ENCODE data around the gene KDM1B. TPM values are rescaled to one million over a fixed set of nuclear protein-coding genes. Genes with fewer than 3 reads are reported as not detected.

Gene KDM1B
- total and polyA plus RNA-seq, 2 of the 8 experiments (the other 6 are each of a cell fraction or from before 2014, with no cell fraction given) = 3.7 to 7.5 TPM

DNA sequence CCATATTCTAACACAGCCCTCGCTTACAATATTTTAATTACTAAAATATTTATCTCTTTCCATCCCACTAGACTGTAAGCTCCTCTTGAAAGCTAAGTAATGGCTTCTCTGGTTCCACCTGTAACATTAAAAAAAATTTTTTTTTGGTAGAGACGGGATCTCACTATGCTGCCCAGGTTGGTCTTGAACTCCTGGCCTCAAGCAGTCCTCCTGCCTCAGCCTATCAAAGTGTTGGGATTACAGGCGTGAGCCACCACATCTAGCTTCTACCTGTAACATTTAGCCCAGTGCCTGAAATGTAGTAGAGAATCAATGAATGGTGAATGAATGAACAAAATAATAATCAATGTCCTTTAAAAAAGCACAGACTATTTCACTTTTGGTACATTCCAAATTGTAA, 80.3 kb downstream of the KDM1B start:
- no peak overlapping the region for H3K27ac ChIP-seq (ENCODE audit: low read depth, low read length)
- H2BK5ac ChIP-seq (ENCODE audit: low read depth, low read length) = no peak overlapping the region
- no peak overlapping the region for H2AK5ac ChIP-seq (ENCODE audit: low read depth, low read length)
- POLR2A ChIA-PET (ENCODE audit: partially characterized antibody) = interaction anchor here (1.1 to 1.5 kb wide), 3 partner anchors 9 to 68 kb away, joined by 3 read pairs; no protein-coding TSS in a partner anchor
- no peak overlapping the region for H2AFZ ChIP-seq (ENCODE audit: low read length)
- peaks cover 0 to 3% of the 10 kb centered on the region in 2 experiments for H4K20me1 ChIP-seq (replicated peaks in 1 of 2; ENCODE audit: control insufficient read depth in 1 of 2, insufficient read depth in 2 of 2, low read length in 2 of 2)
- H2BK12ac ChIP-seq (ENCODE audit: low read depth, low read length) = no peak overlapping the region
- no peak overlapping the region for H3K56ac ChIP-seq (replicated peaks; ENCODE audit: insufficient read length, low read depth, low read length)
- no peaks in the 10 kb centered on the region for H3K23me2 ChIP-seq (ENCODE audit: low read depth, low read length)
- H4K8ac ChIP-seq (ENCODE audit: extremely low read depth, insufficient read depth, low read length) = no peak overlapping the region
- no peak overlapping the region for H3K4ac ChIP-seq (replicated peaks; ENCODE audit: insufficient read length, low read depth, low read length)
- CTCF ChIA-PET (ENCODE audit: partially characterized antibody) = interaction anchor here (0.9 to 1.1 kb wide), 2 partner anchors 9 to 267 kb away, joined by 3 read pairs; no protein-coding TSS in a partner anchor
- DNase-seq (ENCODE audit: low read depth in 1 of 2, low spot score in 2 of 2) (no peak), FAIRE-seq (no peak)
- H2BK120ac ChIP-seq (replicated peaks; ENCODE audit: low read depth, low read length) = no peak overlapping the region
- H4K91ac ChIP-seq (replicated peaks; ENCODE audit: insufficient read length, low read length) = no peak overlapping the region
- H3K4me3 ChIP-seq (ENCODE audit: extremely low read depth in 1 of 4, insufficient read depth in 2 of 4, low read depth in 3 of 4, low read length in 4 of 4) = no peak overlapping the region
- no peaks in the 10 kb centered on the region for H3K27me3 ChIP-seq (replicated peaks in 1 of 4; ENCODE audit: control insufficient read depth in 3 of 4, extremely low read depth in 1 of 4, insufficient read depth in 3 of 4, low read length in 3 of 4)
- no peak overlapping the region for H2BK20ac ChIP-seq (ENCODE audit: low read length)
- no peak overlapping the region for H4K5ac ChIP-seq (ENCODE audit: insufficient read length, low read depth, low read length)
- H2BK15ac ChIP-seq (ENCODE audit: low read length) = no peak overlapping the region
- WGBS, 2 experiments (ENCODE audit: extremely low coverage in 1 of 2, insufficient coverage in 1 of 2, insufficient read length in 1 of 2, insufficient replicate concordance in 2 of 2, low coverage in 1 of 2, low lambda C conversion rate in 2 of 2, missing lambda C conversion rate in 1 of 2) = 74% methylated on average over 3 of the region's 3 CpGs; no CpG with 5 or more reads in 1 of the 2 experiments
- peaks cover 0 to 7% of the 10 kb centered on the region in 2 experiments; a peak in 3 of 4 replicates for H3K9me3 ChIP-seq (ENCODE audit: insufficient read depth in 2 of 2, low read depth in 1 of 2, low read length in 1 of 2)
- H3K9ac ChIP-seq (replicated peaks in 1 of 4; ENCODE audit: extremely low read depth in 1 of 4, low read depth in 3 of 4, low read length in 3 of 4) = no peak overlapping the region
- H3K4me1 ChIP-seq (replicated peaks in 1 of 4; ENCODE audit: control insufficient read depth in 3 of 4, insufficient read depth in 4 of 4, low read length in 3 of 4) = no peaks in the 10 kb centered on the region
- no peak overlapping the region for H3K4me2 ChIP-seq (ENCODE audit: insufficient read depth in 1 of 2, low read depth in 2 of 2, low read length in 2 of 2)
- H3K36me3 ChIP-seq (ENCODE audit: control insufficient read depth in 2 of 4, insufficient read depth in 4 of 4, low read length in 3 of 4) = peaks cover 7 to 65% (median 46%) of the 10 kb centered on the region in 4 experiments
- H3K23ac ChIP-seq (ENCODE audit: insufficient read length) = no peak overlapping the region
- H3K79me2 ChIP-seq (ENCODE audit: control insufficient read depth in 1 of 2, insufficient read depth in 2 of 2, low read length in 2 of 2) = peaks cover 0 to 71% of the 10 kb centered on the region in 2 experiments; a peak in 2 of 4 replicates
- H3K79me1 ChIP-seq (ENCODE audit: low read depth, low read length) = no peaks in the 10 kb centered on the region
- H3K14ac ChIP-seq (ENCODE audit: insufficient read length) = no peak overlapping the region
- H3K18ac ChIP-seq (ENCODE audit: extremely low read depth, low read length) = no peak overlapping the region
- TF ChIP-seq HDAC6 (IDR thresholded peaks at IDR 0.05; ENCODE audit: low read depth, low read length) (no peak), BACH1 (IDR thresholded peaks at IDR 0.05; ENCODE audit: low read length) (no peak), CHD1 (IDR thresholded peaks at IDR 0.05; ENCODE audit: low read depth, low read length) (no peak), GABPA (IDR thresholded peaks at IDR 0.05; ENCODE audit: borderline replicate concordance, insufficient read depth, low read length) (no peak), POLR2AphosphoS5 (IDR thresholded peaks at IDR 0.05; ENCODE audit: low read depth, low read length) (no peak), TCF12 (IDR thresholded peaks at IDR 0.05; ENCODE audit: low read depth, low read length) (no peak), RNF2 (IDR thresholded peaks at IDR 0.05; ENCODE audit: borderline replicate concordance, low read depth, low read length, missing control alignments, poor library complexity, severe bottlenecking) (no peak), HDAC2 (IDR thresholded peaks at IDR 0.05; ENCODE audit: borderline replicate concordance in 1 of 2, low read depth in 2 of 2, low read length in 2 of 2) (no peak)
- TF ChIP-seq, protein P1, sequence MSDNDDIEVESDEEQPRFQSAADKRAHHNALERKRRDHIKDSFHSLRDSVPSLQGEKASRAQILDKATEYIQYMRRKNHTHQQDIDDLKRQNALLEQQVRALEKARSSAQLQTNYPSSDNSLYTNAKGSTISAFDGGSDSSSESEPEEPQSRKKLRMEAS (IDR thresholded peaks at IDR 0.05) = no peak
- TF ChIP-seq, protein P2, sequence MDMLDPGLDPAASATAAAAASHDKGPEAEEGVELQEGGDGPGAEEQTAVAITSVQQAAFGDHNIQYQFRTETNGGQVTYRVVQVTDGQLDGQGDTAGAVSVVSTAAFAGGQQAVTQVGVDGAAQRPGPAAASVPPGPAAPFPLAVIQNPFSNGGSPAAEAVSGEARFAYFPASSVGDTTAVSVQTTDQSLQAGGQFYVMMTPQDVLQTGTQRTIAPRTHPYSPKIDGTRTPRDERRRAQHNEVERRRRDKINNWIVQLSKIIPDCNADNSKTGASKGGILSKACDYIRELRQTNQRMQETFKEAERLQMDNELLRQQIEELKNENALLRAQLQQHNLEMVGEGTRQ (IDR thresholded peaks at IDR 0.05; ENCODE audit: low read length) = no peak
- TF ChIP-seq, protein P3, sequence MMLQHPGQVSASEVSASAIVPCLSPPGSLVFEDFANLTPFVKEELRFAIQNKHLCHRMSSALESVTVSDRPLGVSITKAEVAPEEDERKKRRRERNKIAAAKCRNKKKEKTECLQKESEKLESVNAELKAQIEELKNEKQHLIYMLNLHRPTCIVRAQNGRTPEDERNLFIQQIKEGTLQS (IDR thresholded peaks at IDR 0.05; ENCODE audit: insufficient read depth, low read depth, low read length) = no peak
